NCI-H1105 treated with DMSO at 0.1 percent for 48 hours (cell line): ENCODE data around the gene RNASET2.
"Not testable (repeated sequence)": the region's sequence is repeated elsewhere in the genome, so short reads cannot be mapped to it uniquely, and the experiment has no call there.

Experiments
- DNase-seq: peaks from one replicate; lab custom pipeline; 2025; lab: John Stamatoyannopoulos, UW

RNASET2 gene

GRCh38 chr6:166902211-166902755, 54.1 kb downstream of the RNASET2 start:
- no peak for DNase-seq

- no peak for DNase-seq
These were observed 54.7 kb downstream of the RNASET2 start for GRCh38 chr6:166901626-166902025.

- no peak for DNase-seq
These were observed 55.3 kb downstream of the RNASET2 start for GRCh38 chr6:166900956-166901607.

GRCh38 chr6:166900130-166900708, 56.1 kb downstream of the RNASET2 start:
- DNase-seq = no peak

- no peak for DNase-seq
These were observed 57.4 kb downstream of the RNASET2 start for GRCh38 chr6:166898910-166899309.

GRCh38 chr6:166894614-166895013, 61.7 kb downstream of the RNASET2 start:
- not testable (repeated sequence) for DNase-seq

- not testable (repeated sequence) for DNase-seq
These were observed 63.9 kb downstream of the RNASET2 start for GRCh38 chr6:166892472-166892871.

GRCh38 chr6:166886773-166887172, 69.6 kb downstream of the RNASET2 start:
- not testable (repeated sequence) for DNase-seq

GRCh38 chr6:166884958-166885357, 71.4 kb downstream of the RNASET2 start:
- DNase-seq = not testable (repeated sequence)

- DNase-seq = no peak
These were observed 76.8 kb downstream of the RNASET2 start for GRCh38 chr6:166879594-166879993.
